HCT116 (cell line): ENCODE results near the gene PRKX.

Experiments
- REST ChIP-seq: IDR thresholded peaks from 2 replicates; pipeline ENCODE4 v1.6.1; 2012; ENCODE audit warnings: low read depth
- YY1 ChIP-seq: IDR thresholded peaks from 2 replicates; pipeline ENCODE4 v1.6.1; 2011; ENCODE audit warnings: low read length, low read depth, moderate library complexity, mild to moderate bottlenecking; ENCODE audit not compliant: insufficient replicate concordance; ENCODE audit errors: extremely low read depth
- TF ChIP-seq, protein P1 (sequence below), 3 experiments: fragments of 200-600 bp in 1 of 3; sonication (generic) in 1 of 3; IDR thresholded peaks in 2 of 3; conservative IDR thresholded peaks in 1 of 3; 2 replicates each; pipeline ENCODE4 v1.5.1; 2012 to 2017; ENCODE audit warnings: low read depth in 2 of 3, low read length in 2 of 3, antibody characterized with exemption in 1 of 3, borderline replicate concordance in 1 of 3, control low read depth in 1 of 3, mild to moderate bottlenecking in 1 of 3, mixed read lengths in 1 of 3, mixed run types in 1 of 3, moderate library complexity in 1 of 3; ENCODE audit not compliant: insufficient read depth in 1 of 3

- TF ChIP-seq REST (no peak), YY1 (no peak)
- TF ChIP-seq, protein P1, sequence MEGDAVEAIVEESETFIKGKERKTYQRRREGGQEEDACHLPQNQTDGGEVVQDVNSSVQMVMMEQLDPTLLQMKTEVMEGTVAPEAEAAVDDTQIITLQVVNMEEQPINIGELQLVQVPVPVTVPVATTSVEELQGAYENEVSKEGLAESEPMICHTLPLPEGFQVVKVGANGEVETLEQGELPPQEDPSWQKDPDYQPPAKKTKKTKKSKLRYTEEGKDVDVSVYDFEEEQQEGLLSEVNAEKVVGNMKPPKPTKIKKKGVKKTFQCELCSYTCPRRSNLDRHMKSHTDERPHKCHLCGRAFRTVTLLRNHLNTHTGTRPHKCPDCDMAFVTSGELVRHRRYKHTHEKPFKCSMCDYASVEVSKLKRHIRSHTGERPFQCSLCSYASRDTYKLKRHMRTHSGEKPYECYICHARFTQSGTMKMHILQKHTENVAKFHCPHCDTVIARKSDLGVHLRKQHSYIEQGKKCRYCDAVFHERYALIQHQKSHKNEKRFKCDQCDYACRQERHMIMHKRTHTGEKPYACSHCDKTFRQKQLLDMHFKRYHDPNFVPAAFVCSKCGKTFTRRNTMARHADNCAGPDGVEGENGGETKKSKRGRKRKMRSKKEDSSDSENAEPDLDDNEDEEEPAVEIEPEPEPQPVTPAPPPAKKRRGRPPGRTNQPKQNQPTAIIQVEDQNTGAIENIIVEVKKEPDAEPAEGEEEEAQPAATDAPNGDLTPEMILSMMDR (IDR thresholded peaks at IDR 0.05 in 2 of 3, conservative IDR thresholded peaks at IDR 0.05 in 1 of 3; ENCODE audit: borderline replicate concordance in 1 of 3, insufficient read depth in 1 of 3, low read depth in 2 of 3, low read length in 2 of 3) = no peak
Measured at GRCh38 chrX:3713937-3714434, 537 bp upstream of the PRKX start.
